ENCODE data around the gene MTHFD1. TPM values are rescaled to one million over a fixed set of nuclear protein-coding genes. Genes with fewer than 3 reads are reported as not detected.

Gene MTHFD1
- polyA plus RNA-seq, 1 experiment: 30.7 TPM

- ChIA-PET CTCF (interaction anchor here (1.5 to 2.3 kb wide), 4 partner anchors 14 to 146 kb away, joined by 4 to 9 read pairs (median 6); no protein-coding TSS in a partner anchor), POLR2A (no interaction called here)
- no peak overlapping the region for H3K4me3 ChIP-seq (ENCODE audit: low read depth, low read length)
- no peak for TF ChIP-seq CTCF (IDR thresholded peaks at IDR 0.05; ENCODE audit: low read depth, low read length)
- no peaks in the 10 kb centered on the region for H3K9me3 ChIP-seq (ENCODE audit: control insufficient read depth, insufficient read depth, low read length)
- DNase-seq (ENCODE audit: low read depth, low spot score): no peak
- no peaks in the 10 kb centered on the region for H3K27me3 ChIP-seq (ENCODE audit: control insufficient read depth, insufficient read depth, low read length)
- H3K27ac ChIP-seq (ENCODE audit: low read depth, low read length): no peak overlapping the region
Measured at GRCh38 chr14:64496764-64497163, 108.6 kb downstream of the MTHFD1 start.

- DNase-seq (ENCODE audit: low read depth, low spot score): no peak
- CTCF ChIA-PET: no interaction called here
- Histone ChIP-seq H3K27ac (ENCODE audit: low read depth, low read length) (no peak overlapping the region), H3K4me3 (ENCODE audit: low read depth, low read length) (no peak overlapping the region), H3K9me3 (ENCODE audit: control insufficient read depth, insufficient read depth, low read length) (peaks cover 3% of the 10 kb centered on the region; the same call in 1 of the 2 replicates), H3K27me3 (ENCODE audit: control insufficient read depth, insufficient read depth, low read length) (no peaks in the 10 kb centered on the region)
- POLR2A ChIA-PET: no interaction called here
- TF ChIP-seq CTCF (IDR thresholded peaks at IDR 0.05; ENCODE audit: low read depth, low read length): no peak
Measured at GRCh38 chr14:64500088-64500487, 111.9 kb downstream of the MTHFD1 start.

- no peak for DNase-seq (ENCODE audit: low read depth, low spot score)
- POLR2A ChIA-PET: interaction anchor here (0.5 to 0.6 kb wide), 2 partner anchors 146 to 184 kb away, joined by 3 to 7 read pairs; no protein-coding TSS in a partner anchor
- CTCF ChIA-PET: interaction anchor here (0.7 to 1.3 kb wide), 4 partner anchors 11 to 158 kb away, joined by 3 to 4 read pairs (median 3); no protein-coding TSS in a partner anchor
- H3K27ac ChIP-seq (ENCODE audit: low read depth, low read length): no peak overlapping the region
- H3K9me3 ChIP-seq (ENCODE audit: control insufficient read depth, insufficient read depth, low read length): peaks cover 3% of the 10 kb centered on the region; the same call in 1 of the 2 replicates
- no peaks in the 10 kb centered on the region for H3K27me3 ChIP-seq (ENCODE audit: control insufficient read depth, insufficient read depth, low read length)
- no peak for TF ChIP-seq CTCF (IDR thresholded peaks at IDR 0.05; ENCODE audit: low read depth, low read length)
- peak overlapping the region; percentile 25 for H3K4me3 ChIP-seq (ENCODE audit: low read depth, low read length)
Measured at GRCh38 chr14:64501411-64502171, 113.4 kb downstream of the MTHFD1 start.

- peaks cover 3% of the 10 kb centered on the region; the same call in 1 of the 2 replicates for H3K9me3 ChIP-seq (ENCODE audit: control insufficient read depth, insufficient read depth, low read length)
- no peaks in the 10 kb centered on the region for H3K27me3 ChIP-seq (ENCODE audit: control insufficient read depth, insufficient read depth, low read length)
- peak overlapping the region; percentile 93 for H3K27ac ChIP-seq (ENCODE audit: low read depth, low read length)
- TF ChIP-seq CTCF (IDR thresholded peaks at IDR 0.05; ENCODE audit: low read depth, low read length): no peak
- CTCF ChIA-PET: interaction anchor here (0.6 to 1.0 kb wide), 2 partner anchors 135 to 366 kb away, joined by 3 read pairs; no protein-coding TSS in a partner anchor
- peak overlapping the region; percentile 82 for H3K4me3 ChIP-seq (ENCODE audit: low read depth, low read length)
- no peak for DNase-seq (ENCODE audit: low read depth, low spot score)
- POLR2A ChIA-PET: interaction anchor here (1.1 kb wide), 1 partner anchor 127 kb away, joined by 3 read pairs; no protein-coding TSS in a partner anchor
Measured at GRCh38 chr14:64502456-64502855, 114.3 kb downstream of the MTHFD1 start.

Measured in AG04450 (cell line).